Tibial artery (tissue), 4 donors: ENCODE data around the gene DYNC1H1.

Source experiments
- DNase-seq, 2 donors: peaks; one replicate each; pipeline ENCODE4 v3.0.0-alpha.2; 2019
- H3K27ac ChIP-seq, 2 donors: fragments of 200-600 bp; sonication (generic) in 1 of 2; 1 replicate in 1 of 2; 2 replicates in 1 of 2; pipeline ENCODE4 v1.5.1; 2018 to 2019; ENCODE audit warnings: mild to moderate bottlenecking in 1 of 2
- H3K27me3 ChIP-seq, 2 donors: fragments of 200-600 bp; sonication (generic) in 1 of 2; one replicate each; pipeline versions ENCODE4 v1.5.1 to v1.6.0; 2016 to 2019
- H3K36me3 ChIP-seq, 3 donors: fragments of 200-600 bp; sonication (generic) in 2 of 3; one replicate each; pipeline ENCODE4 v1.5.1; 2016 to 2019; ENCODE audit warnings: mild to moderate bottlenecking in 2 of 3
- H3K4me1 ChIP-seq, 4 donors: fragments of 200-600 bp; sonication (generic) in 2 of 4; 1 replicate in 3 of 4; 2 replicates in 1 of 4; pipeline ENCODE4 v1.5.1; 2016 to 2019
- H3K4me3 ChIP-seq, 2 donors: fragments of 200-600 bp; sonication (generic) in 1 of 2; 1 replicate in 1 of 2; 2 replicates in 1 of 2; pipeline ENCODE4 v1.5.1; 2018 to 2019; ENCODE audit warnings: mild to moderate bottlenecking in 2 of 2
- H3K9me3 ChIP-seq, 3 donors: fragments of 200-600 bp; sonication (generic) in 1 of 3; one replicate each; pipeline ENCODE4 v1.5.1; 2016 to 2019
- intact Hi-C: fragments of 100-400 bp; cut with DNase I; formaldehyde crosslinking; loops from one replicate; pipeline ENCODE4 v1.15.0; 2023; ENCODE audit warnings: low total_unique reads
- TF ChIP-seq, protein P1 (sequence below), 2 experiments: fragments of 200-600 bp in 1 of 2; fragments of 450-650 bp in 1 of 2; IDR thresholded peaks; one replicate each; pipeline ENCODE4 v1.5.1; 2017 to 2019; ENCODE audit warnings: antibody characterized with exemption in 2 of 2, mild to moderate bottlenecking in 1 of 2, moderate library complexity in 1 of 2

Gene DYNC1H1

DNA sequence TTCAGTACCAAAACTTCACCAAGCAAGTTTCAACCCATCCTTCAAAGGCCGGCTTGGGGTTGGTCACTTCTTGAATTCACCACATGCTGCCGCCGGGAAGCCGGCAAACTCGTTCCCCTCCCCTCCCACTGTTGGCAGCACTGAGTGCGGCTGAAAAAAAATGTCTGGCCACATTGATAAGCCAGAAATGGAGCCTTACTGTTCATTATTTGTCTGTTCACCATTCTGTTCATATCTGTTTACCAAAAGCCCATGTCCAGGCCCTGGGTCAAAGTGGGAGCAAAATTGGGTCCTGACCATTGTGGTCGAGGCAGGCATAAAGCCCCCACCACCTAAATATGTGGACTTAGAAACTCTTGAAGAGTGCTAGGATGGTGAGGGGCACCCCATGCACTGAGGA is 129.7 kb downstream of the DYNC1H1 start:
- Histone ChIP-seq H3K27me3 (no peaks in the 10 kb centered on the region), H3K36me3 (no peaks in the 10 kb centered on the region), H3K4me3 (no peak overlapping the region), H3K9me3 (no peaks in the 10 kb centered on the region), H3K4me1 (peaks cover 0 to 9% (median 2%) of the 10 kb centered on the region in 4 donors), H3K27ac (no peak overlapping the region)
- intact Hi-C loops: no loop called here
- TF ChIP-seq, protein P1, sequence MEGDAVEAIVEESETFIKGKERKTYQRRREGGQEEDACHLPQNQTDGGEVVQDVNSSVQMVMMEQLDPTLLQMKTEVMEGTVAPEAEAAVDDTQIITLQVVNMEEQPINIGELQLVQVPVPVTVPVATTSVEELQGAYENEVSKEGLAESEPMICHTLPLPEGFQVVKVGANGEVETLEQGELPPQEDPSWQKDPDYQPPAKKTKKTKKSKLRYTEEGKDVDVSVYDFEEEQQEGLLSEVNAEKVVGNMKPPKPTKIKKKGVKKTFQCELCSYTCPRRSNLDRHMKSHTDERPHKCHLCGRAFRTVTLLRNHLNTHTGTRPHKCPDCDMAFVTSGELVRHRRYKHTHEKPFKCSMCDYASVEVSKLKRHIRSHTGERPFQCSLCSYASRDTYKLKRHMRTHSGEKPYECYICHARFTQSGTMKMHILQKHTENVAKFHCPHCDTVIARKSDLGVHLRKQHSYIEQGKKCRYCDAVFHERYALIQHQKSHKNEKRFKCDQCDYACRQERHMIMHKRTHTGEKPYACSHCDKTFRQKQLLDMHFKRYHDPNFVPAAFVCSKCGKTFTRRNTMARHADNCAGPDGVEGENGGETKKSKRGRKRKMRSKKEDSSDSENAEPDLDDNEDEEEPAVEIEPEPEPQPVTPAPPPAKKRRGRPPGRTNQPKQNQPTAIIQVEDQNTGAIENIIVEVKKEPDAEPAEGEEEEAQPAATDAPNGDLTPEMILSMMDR (IDR thresholded peaks at IDR 0.05): no peak
- DNase-seq: no peak

DNA sequence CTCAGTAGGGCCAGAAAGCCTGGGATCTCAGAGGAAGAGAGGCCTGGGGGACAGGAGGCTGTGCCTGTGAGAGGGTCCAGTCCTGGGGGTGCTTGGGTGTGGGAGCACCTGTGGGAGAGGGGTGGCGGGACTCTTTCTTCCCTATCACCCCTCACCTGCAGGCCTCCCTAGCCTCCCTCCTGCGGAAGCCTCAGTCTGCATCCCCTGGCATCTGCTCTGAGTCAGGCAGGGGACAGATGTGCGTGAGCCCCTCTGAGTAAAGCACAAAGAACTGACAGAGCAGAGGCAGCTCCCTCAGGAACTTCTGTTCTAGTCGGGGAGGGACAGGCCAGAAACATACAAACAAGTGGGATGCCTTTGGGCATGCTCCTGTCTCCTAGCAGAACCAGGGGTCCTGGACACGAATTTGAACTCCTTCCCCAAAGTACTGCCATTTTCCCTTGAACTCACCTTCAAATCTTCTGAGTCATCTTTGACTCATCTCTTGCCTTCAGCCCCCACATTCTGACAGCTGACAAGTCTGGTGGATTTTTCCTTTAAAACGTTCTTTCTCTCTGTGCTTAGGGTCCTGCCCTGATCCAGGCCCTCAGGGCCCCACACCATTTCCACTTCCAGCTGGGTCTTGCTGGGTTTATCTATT is 131.0 kb downstream of the DYNC1H1 start:
- Histone ChIP-seq H3K27ac (no peak overlapping the region), H3K36me3 (no peaks in the 10 kb centered on the region), H3K27me3 (no peaks in the 10 kb centered on the region), H3K4me1 (peaks cover 0 to 9% (median 2%) of the 10 kb centered on the region in 4 donors), H3K4me3 (no peak overlapping the region), H3K9me3 (no peaks in the 10 kb centered on the region)
- intact Hi-C loops: loop anchor here (5.0 kb wide), 2 partner anchors 33 to 48 kb away; no protein-coding TSS in a partner anchor
- DNase-seq: no peak
- TF ChIP-seq, protein P1 (IDR thresholded peaks at IDR 0.05): no peak

DNA sequence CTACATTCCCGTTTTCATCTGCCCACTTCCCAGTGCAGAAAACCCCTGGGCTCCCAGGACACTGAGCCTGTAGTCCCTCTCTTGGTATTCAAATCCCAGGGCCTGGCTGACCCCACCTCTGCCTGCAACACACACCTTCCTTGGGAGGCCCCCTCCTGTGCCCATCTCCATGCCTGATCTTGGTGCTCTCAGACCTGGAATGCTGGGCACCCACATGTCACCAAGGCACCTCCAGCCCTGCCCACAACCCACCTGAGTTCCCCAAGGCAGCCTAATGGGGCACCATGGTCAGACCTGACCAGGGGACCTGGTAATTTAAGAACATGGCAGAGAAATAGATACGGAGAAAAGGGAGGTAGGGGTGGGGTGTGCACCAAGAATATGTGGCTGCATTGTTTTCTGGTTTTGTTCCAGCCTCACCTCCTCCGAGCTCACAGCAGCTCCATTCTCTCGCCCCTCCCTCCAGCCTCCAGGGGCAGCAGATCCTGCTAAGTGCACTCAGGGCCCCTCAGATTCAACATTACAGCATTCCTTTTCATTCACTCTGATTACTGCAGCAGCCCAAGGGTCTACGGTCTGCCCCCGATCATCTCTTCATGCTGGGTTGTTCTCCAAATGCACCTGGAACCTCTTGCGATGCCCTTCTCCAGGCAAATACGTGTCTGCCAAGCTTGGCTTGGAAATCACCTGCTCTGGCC is 131.6 kb downstream of the DYNC1H1 start:
- no peaks in the 10 kb centered on the region for H3K9me3 ChIP-seq
- TF ChIP-seq, protein P1 (IDR thresholded peaks at IDR 0.05): no peak
- H3K27me3 ChIP-seq: no peaks in the 10 kb centered on the region
- H3K27ac ChIP-seq: no peak overlapping the region
- peaks cover 0 to 9% (median 2%) of the 10 kb centered on the region in 4 donors for H3K4me1 ChIP-seq
- DNase-seq: no peak
- H3K36me3 ChIP-seq: no peaks in the 10 kb centered on the region
- no peak overlapping the region for H3K4me3 ChIP-seq
- intact Hi-C loops: loop anchor here (5.0 kb wide), 2 partner anchors 34 to 49 kb away; no protein-coding TSS in a partner anchor

DNA sequence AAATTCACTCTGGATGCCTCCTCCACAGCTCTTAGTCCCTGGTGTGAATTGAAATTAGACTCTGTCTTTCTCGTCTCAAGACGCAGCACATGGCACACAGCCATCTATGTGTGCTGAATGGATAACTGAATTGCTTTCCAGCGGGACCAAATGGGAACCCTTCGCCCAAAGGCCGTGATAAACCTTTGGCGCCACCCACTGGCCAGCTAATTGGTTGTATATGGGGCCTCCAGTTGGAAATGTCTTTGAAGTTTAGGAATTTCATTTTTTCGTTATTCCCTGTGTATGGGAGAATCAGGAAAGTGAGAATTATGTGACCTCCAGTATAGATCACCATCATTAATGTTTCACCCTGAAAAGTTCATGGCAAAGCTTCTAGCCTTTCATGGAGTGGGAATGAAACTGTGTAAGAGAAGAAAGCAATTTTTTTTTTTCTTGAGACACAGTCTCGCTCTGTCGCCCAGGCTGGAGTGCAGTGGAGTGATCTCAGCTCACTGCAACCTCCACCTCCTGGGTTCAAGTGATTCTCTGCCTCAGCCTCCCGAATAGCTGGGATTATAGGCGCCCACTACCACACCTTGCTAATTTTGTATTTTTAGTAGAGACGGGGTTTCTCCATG is 132.3 kb downstream of the DYNC1H1 start:
- H3K27me3 ChIP-seq: no peaks in the 10 kb centered on the region

DNA sequence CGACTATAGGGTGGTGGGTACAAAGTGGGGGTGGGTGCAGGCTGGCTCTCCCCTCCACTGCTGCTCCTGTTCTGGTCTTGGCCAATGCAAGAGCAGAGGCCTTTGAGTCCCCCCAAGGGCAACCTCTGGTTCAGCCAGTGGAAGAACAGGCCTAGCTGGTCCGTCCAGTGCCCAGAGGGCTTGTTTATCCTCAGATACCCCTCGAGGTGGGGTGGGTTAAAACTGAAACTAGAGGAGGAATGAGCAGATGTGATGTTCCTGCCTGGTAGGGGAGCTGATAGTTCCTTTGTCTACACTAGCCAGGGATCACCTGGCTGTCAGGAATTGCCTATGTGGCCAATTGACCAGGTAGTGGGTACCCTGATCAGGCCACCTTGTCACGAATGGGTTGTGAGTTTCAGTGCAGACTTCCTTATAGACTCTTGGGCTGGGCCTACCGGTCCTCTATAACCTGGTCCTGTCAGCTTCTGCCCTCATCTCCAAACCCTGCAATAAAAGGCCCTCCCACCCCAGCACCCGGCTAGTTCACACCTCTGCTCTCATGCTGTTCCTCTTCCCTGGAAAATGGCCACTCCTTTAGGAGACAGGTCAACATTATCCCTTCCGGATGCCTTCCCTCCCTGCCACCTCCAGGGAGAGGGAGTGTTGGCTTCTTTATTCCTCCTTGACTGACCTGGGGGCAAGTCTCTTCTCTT is 133.2 kb downstream of the DYNC1H1 start:
- no peaks in the 10 kb centered on the region for H3K27me3 ChIP-seq
- DNase-seq: peak in 1 of 2 donors; percentile 42
- peaks cover 0 to 9% (median 2%) of the 10 kb centered on the region in 4 donors for H3K4me1 ChIP-seq
- TF ChIP-seq, protein P1 (IDR thresholded peaks at IDR 0.05): no peak
- H3K27ac ChIP-seq: no peak overlapping the region
- no peaks in the 10 kb centered on the region for H3K9me3 ChIP-seq
- no peak overlapping the region for H3K4me3 ChIP-seq
- peaks cover 0 to 9% (median 7%) of the 10 kb centered on the region in 3 donors for H3K36me3 ChIP-seq
- intact Hi-C loops: loop anchor here (5.0 kb wide), 2 partner anchors 35 to 50 kb away; no protein-coding TSS in a partner anchor

More for the DNA sequence above, 132.3 kb downstream of the DYNC1H1 start:
- peak; percentile 87 to 90 for DNase-seq
- intact Hi-C loops: loop anchor here (5.0 kb wide), 2 partner anchors 34 to 49 kb away; no protein-coding TSS in a partner anchor
- H3K9me3 ChIP-seq: no peaks in the 10 kb centered on the region
- H3K27ac ChIP-seq: no peak overlapping the region
- H3K4me3 ChIP-seq: no peak overlapping the region
- peaks cover 0 to 9% (median 2%) of the 10 kb centered on the region in 4 donors for H3K4me1 ChIP-seq
- peaks cover 0 to 7% (median 4%) of the 10 kb centered on the region in 3 donors for H3K36me3 ChIP-seq
- TF ChIP-seq, protein P1 (IDR thresholded peaks at IDR 0.05): peak; percentile 67 to 75
